HepG2 (cell line): ENCODE results near the gene ARHGAP15. TPM values are rescaled to one million over a fixed set of nuclear protein-coding genes. Genes with fewer than 3 reads are reported as not detected.

ENCODE experiments used
- ATAC-seq: fragments of 200-7000 bp; cut with Tn5 transposase; 3 replicates; pipeline ENCODE4 v1.9.1; 2020; ENCODE audit warnings: mild to moderate bottlenecking, moderate library complexity
- BruUV-seq: library from RNA; stranded (reverse); fragments of 400-500 nt; replicated peaks from 2 replicates; lab custom pipeline; 2021; lab: Mats Ljungman, UMichigan
- CTCF ChIA-PET: fragments of 300-600 bp; formaldehyde crosslinking; extraction: SDS; loops from one replicate; lab custom pipeline; 2021; ENCODE audit warnings: low total read pairs, inconsistent platforms, low intra/inter-chr PET ratio; lab: Yijun Ruan, JAX
- POLR2A ChIA-PET: fragments of 350-600 bp; sonication (Branson Sonifier 250); formaldehyde crosslinking; loops from one replicate; lab custom pipeline; 2020; ENCODE audit warnings: antibody characterized with exemption, inconsistent platforms; lab: Yijun Ruan, JAX
- DNase-seq: peaks from one replicate; pipeline ENCODE4 v3.0.0-alpha.2; 2015; ENCODE audit warnings: low spot score
- FAIRE-seq: peaks from 3 replicates; lab custom pipeline; 2011; peaks lifted over from hg19 to GRCh38; lab: Jason Lieb, UNC
- H2AFZ ChIP-seq: one replicate; pipeline ENCODE4 v1.6.1; 2011; ENCODE audit warnings: low read length, inconsistent platforms
- H3K27ac ChIP-seq: fragments of 300-600 bp; 3 replicates; pipeline ENCODE4 v1.8.0; 2011; ENCODE audit warnings: mixed run types, mild to moderate bottlenecking, mixed read lengths, low read length, inconsistent platforms; ENCODE audit not compliant: insufficient read depth; ENCODE audit errors: extremely low read length
- H3K27me3 ChIP-seq, 2 experiments: fragments of 200-600 bp in 1 of 2; 2 replicates in 1 of 2; 3 replicates in 1 of 2; pipeline versions ENCODE4 v1.6.0 to v1.8.0; 2011; ENCODE audit warnings: low read length in 2 of 2, mild to moderate bottlenecking in 2 of 2, moderate library complexity in 2 of 2, inconsistent platforms in 1 of 2; ENCODE audit not compliant: insufficient read depth in 2 of 2, control insufficient read depth in 1 of 2
- H3K36me3 ChIP-seq, 2 experiments: fragments of 200-600 bp in 1 of 2; replicated peaks in 1 of 2; 2 replicates in 1 of 2; 3 replicates in 1 of 2; pipeline versions ENCODE4 v1.5.1 to v1.8.0; 2011; ENCODE audit warnings: low read length in 2 of 2, inconsistent platforms in 1 of 2; ENCODE audit not compliant: insufficient read depth in 2 of 2, control insufficient read depth in 1 of 2
- H3K4me1 ChIP-seq: 2 replicates; pipeline ENCODE4 v1.5.1; 2012; ENCODE audit warnings: low read length, inconsistent platforms; ENCODE audit not compliant: insufficient read depth
- H3K4me2 ChIP-seq: 2 replicates; pipeline ENCODE4 v1.6.0; 2011; ENCODE audit warnings: low read depth, low read length, inconsistent platforms
- H3K4me3 ChIP-seq, 3 experiments: fragments of 200-600 bp in 1 of 3; sonication (generic), shearing (Covaris generic) in 1 of 3; replicated peaks in 1 of 3; 2 replicates each; pipeline ENCODE4 v1.5.1; 2011 to 2016; ENCODE audit warnings: low read length in 3 of 3, inconsistent platforms in 2 of 3, low read depth in 2 of 3, mild to moderate bottlenecking in 2 of 3, control low read depth in 1 of 3, mixed read lengths in 1 of 3; ENCODE audit not compliant: insufficient read depth in 1 of 3
- H3K79me2 ChIP-seq: one replicate; pipeline ENCODE4 v1.6.1; 2011; ENCODE audit warnings: low read length, inconsistent platforms; ENCODE audit not compliant: insufficient read depth
- H3K9ac ChIP-seq: 2 replicates; pipeline ENCODE4 v1.6.0; 2011; ENCODE audit warnings: mild to moderate bottlenecking, low read depth, low read length, inconsistent platforms; ENCODE audit not compliant: insufficient read depth
- H3K9me3 ChIP-seq: 2 replicates; pipeline ENCODE4 v1.5.1; 2012; ENCODE audit warnings: mild to moderate bottlenecking, low read length
- H4K20me1 ChIP-seq: 2 replicates; pipeline ENCODE4 v1.6.0; 2011; ENCODE audit warnings: inconsistent platforms, mild to moderate bottlenecking, low read length, moderate library complexity; ENCODE audit not compliant: insufficient read depth
- DNMT3B ChIP-seq: conservative IDR thresholded peaks from 2 replicates; pipeline ENCODE4 v1.6.1; 2016; ENCODE audit warnings: missing biosample characterization, control low read depth
- FOXP1 ChIP-seq, 2 experiments: fragments of 450-650 bp in 1 of 2; IDR thresholded peaks; 2 replicates each; pipeline ENCODE4 v1.6.1; 2017 to 2018; ENCODE audit warnings: antibody characterized with exemption in 1 of 2
- KAT8 ChIP-seq: IDR thresholded peaks from 2 replicates; pipeline ENCODE4 v1.6.1; 2016; ENCODE audit warnings: missing genetic modification reagents, missing compliant biosample characterization
- LCORL ChIP-seq, 2 experiments: fragments of 450-650 bp in 1 of 2; sonication (generic) in 1 of 2; formaldehyde crosslinking in 1 of 2; IDR thresholded peaks; 2 replicates each; pipeline versions ENCODE4 v1.5.0 to v1.6.1; 2017 to 2020; ENCODE audit warnings: antibody characterized with exemption in 1 of 2, missing genetic modification reagents in 1 of 2
- MAFF ChIP-seq: IDR thresholded peaks from 2 replicates; pipeline ENCODE4 v1.6.1; 2011; ENCODE audit warnings: low read depth, low read length, improper control_type of control experiment
- MAFK ChIP-seq, 2 experiments: IDR thresholded peaks in 1 of 2; conservative IDR thresholded peaks in 1 of 2; 2 replicates each; pipeline ENCODE4 v1.6.1; 2011; ENCODE audit warnings: improper control_type of control experiment in 2 of 2, low read length in 2 of 2
- MIER2 ChIP-seq: IDR thresholded peaks from 2 replicates; pipeline ENCODE4 v1.6.1; 2016; ENCODE audit warnings: missing biosample characterization, missing genetic modification reagents
- RARA ChIP-seq: IDR thresholded peaks from 2 replicates; pipeline ENCODE4 v1.6.1; 2016; ENCODE audit warnings: missing genetic modification reagents, missing compliant biosample characterization
- RNF219 ChIP-seq: sonication (generic); formaldehyde crosslinking; IDR thresholded peaks from 2 replicates; pipeline ENCODE4 v1.5.0; 2020; ENCODE audit warnings: mild to moderate bottlenecking, missing genetic modification reagents
- ZNF296 ChIP-seq: sonication (generic); formaldehyde crosslinking; conservative IDR thresholded peaks from 2 replicates; pipeline ENCODE4 v1.5.0; 2020; ENCODE audit warnings: mild to moderate bottlenecking, missing genetic modification reagents
- ZNF431 ChIP-seq: sonication (generic); formaldehyde crosslinking; IDR thresholded peaks from 2 replicates; pipeline ENCODE4 v1.9.0; 2022; ENCODE audit warnings: missing genetic modification reagents, low read depth, mild to moderate bottlenecking, borderline replicate concordance
- ZSCAN31 ChIP-seq: sonication (generic); formaldehyde crosslinking; IDR thresholded peaks from 2 replicates; pipeline ENCODE4 v1.5.0; 2020; ENCODE audit warnings: low read depth, mild to moderate bottlenecking, missing genetic modification reagents
- WGBS: methylation state at CpG from one replicate; pipeline ENCODE4 v1.1.6; 2017; ENCODE audit warnings: low lambda C conversion rate; 5-methylcytosine and 5-hydroxymethylcytosine counted together
- in situ Hi-C: cut with HindIII; loops from 2 replicates; pipeline ENCODE4 v1.10.0; 2017; ENCODE audit warnings: low pct_unique_long_range_greater_than_20kb; ENCODE audit not compliant: extremely low pct_ligation_motif_present
- intact Hi-C: fragments of 100-400 bp; cut with micrococcal nuclease; formaldehyde crosslinking; loops from one replicate; pipeline ENCODE4 v1.10.0; 2022; ENCODE audit not compliant: unreplicated experiment
- polyA plus RNA-seq, 8 experiments: library from polyadenylated mRNA; depleted of rRNA in 3 of 8; stranded (reverse) in 7 of 8; unstranded in 1 of 8; fragments of >200 nt; fragmentation: Illumina TruSeq in 4 of 8; extraction: Trizol in 4 of 8; gene quantifications; 2 replicates each; pipeline versions ENCODE4 v1.2.1 to v1.2.3, GENCODE V29; 2011 to 2016; ENCODE audit warnings: low read depth in 4 of 8, missing spikeins in 1 of 8, mixed read lengths in 1 of 8; ENCODE audit not compliant: insufficient read depth in 1 of 8
- total RNA-seq, 5 experiments: library from RNA; depleted of rRNA; stranded (reverse); fragments of >200 nt; fragmentation: Illumina TruSeq; extraction: Trizol; gene quantifications; 2 replicates each; pipeline ENCODE4 v1.2.3, GENCODE V29; 2016; ENCODE audit warnings: low read depth in 1 of 5

Gene ARHGAP15
- total and polyA plus RNA-seq, 2 of the 13 experiments (the other 11 are each of a cell fraction or from before 2014, with no cell fraction given) = 0.04 TPM; not detected in 1

- CTCF ChIA-PET = no interaction called here
- Histone ChIP-seq H3K4me2 (no peak overlapping the region), H3K79me2 (no peaks in the 10 kb centered on the region), H3K4me1 (no peaks in the 10 kb centered on the region), H3K9ac (no peak overlapping the region), H3K27ac (no peak overlapping the region), H4K20me1 (no peaks in the 10 kb centered on the region), H2AFZ (no peak overlapping the region), H3K9me3 (no peaks in the 10 kb centered on the region), H3K36me3 (no peaks in the 10 kb centered on the region), H3K4me3 (no peak overlapping the region), H3K27me3 (no peaks in the 10 kb centered on the region)
- POLR2A ChIA-PET = no interaction called here
- DNase-seq (no peak), FAIRE-seq (no peak), ATAC-seq (no peak)
- intact Hi-C loops (no loop called here), in situ Hi-C loops (no loop called here)
- TF ChIP-seq MAFF = peak; percentile 67
- TF ChIP-seq ZNF431 = no peak
- peak; percentile 64 to 79 for TF ChIP-seq MAFK (conservative IDR thresholded peaks at IDR 0.05 in 1 of 2, IDR thresholded peaks at IDR 0.05 in 1 of 2; ENCODE audit: low read length in 2 of 2)
- WGBS = 6% methylated on average over 2 of the region's 2 CpGs
- no TSS peak for BruUV-seq
These were observed 212.3 kb downstream of the ARHGAP15 start for GRCh38 chr2:143341478-143341877.

GRCh38 chr2:143344780-143345179 is 215.6 kb downstream of the ARHGAP15 start:
- WGBS = 16% methylated on average over 2 of the region's 2 CpGs
- Histone ChIP-seq H3K36me3 (no peaks in the 10 kb centered on the region), H3K4me3 (no peak overlapping the region), H3K4me2 (no peak overlapping the region)
- in situ Hi-C loops = no loop called here
- no peak for ATAC-seq
- TF ChIP-seq DNMT3B (no peak), RNF219 (no peak), ZNF296 (CRISPR knock-in tag) (no peak), LCORL (IDR thresholded peaks at IDR 0.05) (no peak), LCORL (CRISPR knock-in tag; IDR thresholded peaks at IDR 0.05) (no peak), FOXP1 (IDR thresholded peaks at IDR 0.05) (no peak), FOXP1 (CRISPR knock-in tag; IDR thresholded peaks at IDR 0.05) (no peak), RARA (CRISPR knock-in tag) (no peak), MIER2 (CRISPR knock-in tag) (no peak), ZSCAN31 (no peak), KAT8 (CRISPR knock-in tag) (no peak)
- TF ChIP-seq, all 625 proteins: peak for 0
- POLR2A ChIA-PET = no interaction called here
- Histone ChIP-seq H3K9me3 (no peaks in the 10 kb centered on the region), H2AFZ (no peak overlapping the region), H3K27ac (no peak overlapping the region), H4K20me1 (no peaks in the 10 kb centered on the region), H3K27me3 (peaks cover 0 to 6% of the 10 kb centered on the region in 2 experiments; a peak in 1 of 5 replicates), H3K4me1 (no peaks in the 10 kb centered on the region), H3K9ac (no peak overlapping the region), H3K79me2 (no peaks in the 10 kb centered on the region)
- no peak for DNase-seq
- intact Hi-C loops = no loop called here
- no peak for FAIRE-seq
- CTCF ChIA-PET = no interaction called here
- BruUV-seq = no TSS peak
